D341Med (cell line): ENCODE data around the gene GNG4.
A peak's percentile ranks its signal among the peaks of the same experiment; 100 is the strongest.
"Not testable (repeated sequence)": the region's sequence is repeated elsewhere in the genome, so short reads cannot be mapped to it uniquely, and the experiment has no call there.

Experiments
- DNase-seq: peaks from one replicate; pipeline ENCODE4 v3.0.0; 2012; ENCODE audit warnings: low spot score

The GNG4 gene

GRCh38 chr1:235648954-235649367 lies 623 bp downstream of the GNG4 start:
- DNase-seq = peak; percentile 74

DNA sequence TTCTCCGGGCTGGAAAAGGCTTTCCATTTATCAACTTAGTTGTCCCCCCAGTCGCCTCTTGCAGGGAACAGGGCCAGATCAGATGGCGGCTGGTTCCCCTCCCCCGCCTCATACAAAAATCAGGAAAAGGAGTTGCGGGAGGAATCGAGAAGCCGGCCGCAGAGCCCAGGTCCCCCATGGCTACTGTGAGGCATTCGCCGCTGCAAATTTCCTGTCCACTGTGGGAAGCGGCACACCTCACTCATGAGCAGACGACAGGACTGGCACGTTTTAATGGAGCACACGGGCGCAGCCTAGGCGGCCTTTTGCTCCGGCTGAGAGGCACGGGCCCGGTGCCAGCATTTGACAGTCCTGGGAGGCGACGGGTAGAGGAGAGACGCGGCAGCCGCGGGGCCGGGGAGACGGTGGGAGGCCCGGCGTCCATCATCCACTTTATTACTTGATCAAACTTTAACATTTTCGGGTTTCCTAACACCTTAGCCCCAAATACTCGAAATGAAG lies 1.1 kb downstream of the GNG4 start:
- DNase-seq = peak; percentile 86

GRCh38 chr1:235647537-235647936 lies 2.0 kb downstream of the GNG4 start:
- DNase-seq = not testable (repeated sequence)

GRCh38 chr1:235646463-235646862 lies 3.1 kb downstream of the GNG4 start:
- peak; percentile 44 for DNase-seq

- no peak for DNase-seq
These were observed 4.8 kb downstream of the GNG4 start for GRCh38 chr1:235644693-235645305.

GRCh38 chr1:235643837-235644692 lies 5.5 kb downstream of the GNG4 start:
- no peak for DNase-seq

- DNase-seq = no peak
These were observed 6.6 kb downstream of the GNG4 start for GRCh38 chr1:235642943-235643371.

- DNase-seq = no peak
These were observed 7.3 kb downstream of the GNG4 start for GRCh38 chr1:235642011-235642942.

- no peak for DNase-seq
These were observed 9.0 kb downstream of the GNG4 start for GRCh38 chr1:235640580-235640979.

DNA sequence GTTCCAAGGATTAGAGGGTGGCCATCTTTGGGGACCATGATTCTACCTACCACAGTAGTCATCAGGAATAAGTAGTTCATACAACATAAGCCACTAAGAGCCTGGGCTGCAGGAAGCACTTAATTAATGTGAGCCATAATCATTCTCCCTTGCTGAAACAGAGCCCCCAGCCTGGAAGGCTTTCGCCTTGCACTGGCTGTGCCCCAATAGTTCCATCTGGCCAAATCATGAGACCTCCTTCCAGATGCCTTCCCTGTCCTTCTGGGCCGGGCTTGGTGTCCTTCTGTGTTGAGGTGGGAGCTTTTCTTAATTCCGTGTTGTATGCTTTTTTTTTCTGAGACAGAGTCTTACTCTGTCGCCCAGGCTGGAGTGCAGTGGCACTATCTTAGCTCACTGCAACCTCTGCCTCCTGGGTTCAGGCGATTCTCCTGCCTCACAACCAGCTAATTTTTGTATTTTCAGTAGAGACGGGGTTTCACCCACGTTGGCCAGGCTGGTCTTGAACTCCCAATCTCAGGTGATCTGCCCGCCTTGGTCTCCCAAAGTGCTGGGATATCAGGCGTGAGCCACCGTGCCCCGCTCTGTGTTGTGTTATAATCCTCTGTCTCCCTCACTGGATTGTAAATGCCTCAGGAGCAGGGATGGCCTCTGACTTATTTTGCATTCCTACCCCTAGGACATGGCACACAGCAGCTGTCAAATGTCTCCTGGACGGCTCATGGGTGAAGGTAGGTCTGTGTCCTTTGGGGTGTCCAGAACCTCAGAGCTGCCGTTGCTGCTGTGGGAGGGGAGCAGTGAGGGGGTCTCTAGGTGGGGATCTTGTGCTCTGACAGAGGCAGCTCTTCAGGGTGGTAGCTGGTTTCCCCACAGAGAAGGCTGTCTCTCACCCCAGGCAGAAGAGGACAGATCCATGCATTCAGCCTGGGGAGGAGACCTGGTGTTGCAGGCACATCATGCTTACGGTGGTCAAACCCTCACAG lies 10.1 kb downstream of the GNG4 start:
- peak; percentile 74 for DNase-seq

DNA sequence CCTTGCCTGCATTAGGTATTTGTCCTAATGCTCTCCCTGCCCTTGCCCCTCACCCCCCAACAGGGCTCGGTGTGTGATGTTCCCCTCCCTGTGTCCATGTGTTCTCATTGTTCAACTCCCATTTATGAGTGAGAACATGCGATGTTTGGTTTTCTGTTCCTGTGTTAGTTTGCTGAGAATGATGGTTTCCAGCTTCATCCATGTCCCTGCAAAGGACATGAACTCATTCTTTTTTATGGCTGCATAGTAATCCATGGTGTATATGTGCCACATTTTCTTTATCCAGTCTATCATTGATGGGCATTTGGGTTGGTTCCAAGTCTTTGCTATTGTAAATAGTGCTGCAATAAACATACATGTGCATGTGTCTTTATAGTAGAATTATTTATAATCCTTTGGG lies 11.0 kb downstream of the GNG4 start:
- not testable (repeated sequence) for DNase-seq

- no peak for DNase-seq
These were observed 11.6 kb downstream of the GNG4 start for GRCh38 chr1:235637756-235638534.

DNA sequence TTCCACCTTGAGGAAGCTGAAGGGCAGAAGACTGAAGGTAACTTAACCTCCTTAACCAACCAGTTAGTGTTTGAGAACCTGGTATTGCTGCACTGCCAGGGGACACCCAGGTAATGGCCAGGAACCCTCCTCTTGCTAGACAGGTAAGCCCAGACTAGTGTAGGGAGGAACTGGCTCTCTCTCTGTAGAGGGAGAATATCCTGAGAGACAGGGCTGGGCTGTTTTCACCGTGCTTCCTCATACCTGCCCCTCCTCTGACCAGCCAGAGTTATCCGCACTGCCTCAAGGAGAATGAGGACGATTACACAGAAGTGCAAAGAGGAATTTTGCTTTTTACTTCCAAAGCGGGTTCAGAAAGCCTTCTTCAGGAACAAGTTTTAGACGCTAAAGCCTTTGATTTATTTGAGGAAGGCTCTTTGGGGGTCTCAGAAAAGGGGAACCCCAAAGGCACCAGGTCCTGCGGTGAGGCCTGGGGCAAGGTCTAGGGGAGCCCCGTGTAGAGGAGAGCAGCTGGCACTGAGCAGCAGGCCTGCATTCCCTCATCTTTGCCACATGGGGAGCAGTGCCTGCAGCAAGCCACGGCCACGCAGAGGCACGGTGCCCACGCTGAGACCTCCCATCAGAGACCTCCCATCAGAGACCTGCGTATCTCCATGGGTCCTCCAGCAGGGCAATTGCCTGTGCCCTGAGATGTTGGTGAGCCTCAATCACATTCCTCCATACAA lies 13.5 kb downstream of the GNG4 start:
- no peak for DNase-seq

DNA sequence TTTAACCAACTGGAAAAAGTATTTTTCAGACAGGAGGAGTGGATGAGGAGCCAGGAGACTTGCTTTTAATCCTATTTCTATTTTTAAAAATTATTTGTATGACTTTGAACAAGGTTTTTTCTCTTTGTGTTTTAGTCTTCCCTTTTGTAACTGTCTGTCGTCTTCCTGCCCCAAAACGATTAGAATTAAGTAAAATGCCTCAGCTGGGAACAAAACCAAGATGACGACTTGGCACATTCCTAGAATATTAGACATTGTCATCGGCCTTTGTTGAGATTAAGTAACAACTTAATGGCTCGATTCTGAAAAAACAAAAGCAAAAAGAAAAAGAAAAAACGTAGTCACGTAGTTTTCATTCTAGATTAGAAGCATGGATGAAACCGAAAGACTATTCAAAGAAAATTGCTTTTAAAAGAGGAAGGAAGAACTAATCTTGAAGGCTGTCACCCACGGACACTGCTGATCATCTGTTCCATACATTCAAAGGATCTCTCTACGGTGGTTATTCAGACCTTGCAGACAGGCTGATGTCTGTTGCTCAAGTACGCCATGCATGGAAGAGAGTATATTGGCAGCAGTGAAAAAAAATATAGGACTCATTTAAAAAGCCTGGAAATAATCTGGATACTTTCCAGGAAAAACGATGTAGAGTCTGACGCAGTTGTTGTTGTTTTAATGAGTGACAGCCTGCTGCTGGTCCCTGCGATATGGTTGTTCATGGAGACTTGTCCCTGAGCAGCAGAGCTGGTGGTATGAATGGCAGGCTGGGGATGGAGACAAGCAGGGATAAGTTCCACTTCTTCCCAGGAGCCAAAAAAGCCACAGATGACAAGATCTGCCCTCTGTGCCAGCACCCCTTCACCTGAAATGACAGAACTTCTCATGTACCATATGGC lies 16.8 kb downstream of the GNG4 start:
- no peak for DNase-seq

DNA sequence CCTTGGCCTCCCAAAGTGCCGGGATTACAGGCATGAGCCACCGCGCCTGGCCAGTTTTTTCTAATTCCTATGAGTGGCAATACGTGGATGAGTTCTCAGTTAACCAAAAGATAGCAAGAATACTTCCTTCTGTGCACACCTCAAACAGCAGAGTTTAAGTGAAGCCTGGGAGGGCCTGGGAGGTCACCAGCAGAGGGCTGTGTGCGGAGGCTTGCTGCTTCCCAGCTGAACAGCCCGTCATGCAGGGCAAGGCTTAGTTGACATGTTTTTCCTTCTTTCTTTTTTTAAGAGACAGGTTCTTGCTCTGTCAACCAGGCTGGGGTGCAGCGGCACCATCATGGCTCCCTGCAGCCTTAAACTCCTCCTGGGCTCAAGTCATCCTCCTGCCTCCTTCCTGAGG lies 17.8 kb downstream of the GNG4 start:
- DNase-seq = no peak

GRCh38 chr1:235628316-235629005 lies 21.1 kb downstream of the GNG4 start:
- DNase-seq = peak; percentile 20

GRCh38 chr1:235625831-235626230 lies 23.8 kb downstream of the GNG4 start:
- no peak for DNase-seq

DNA sequence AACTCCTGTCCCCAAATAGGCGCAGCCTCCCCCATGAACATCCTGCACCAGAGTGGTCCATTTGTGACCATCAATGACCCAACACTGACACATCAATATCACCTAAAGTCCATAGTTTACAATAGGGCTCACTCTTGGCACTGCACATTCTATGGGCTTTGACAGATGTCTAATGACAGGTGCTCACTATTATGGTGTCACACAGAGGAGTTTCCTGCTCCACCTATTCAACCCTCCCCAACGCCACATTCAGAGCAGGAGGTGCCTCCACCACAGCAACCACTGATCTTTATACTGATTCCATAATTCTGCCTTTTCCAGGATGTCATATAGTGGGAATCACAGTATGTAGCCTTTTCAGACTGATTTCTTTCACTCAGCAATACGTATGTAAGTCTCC lies 24.2 kb downstream of the GNG4 start:
- DNase-seq = no peak
